NT2/D1 (cell line): Measurements from ENCODE around the gene OSBPL7.

Experiments used
- SUZ12 ChIP-seq: IDR thresholded peaks from 2 replicates; pipeline ENCODE4 v1.6.1; 2011; ENCODE audit not compliant: insufficient read length, insufficient read depth; ENCODE audit errors: extremely low read depth
- ZNF274 ChIP-seq: IDR thresholded peaks from 2 replicates; pipeline ENCODE4 v1.6.1; 2011; ENCODE audit warnings: mild to moderate bottlenecking, low read depth, low read length

GRCh38 chr17:47813077-47813476 is 8.5 kb downstream of the OSBPL7 start:
- TF ChIP-seq SUZ12 (no peak), ZNF274 (no peak)
